DMS 273 (cell line): Measurements from ENCODE around the gene PEF1.

Experiments
- DNase-seq: peaks from one replicate; lab custom pipeline; 2025; ENCODE audit not compliant: unreplicated experiment; lab: John Stamatoyannopoulos, UW

The PEF1 gene

GRCh38 chr1:31644560-31645273 lies at the start of gene PEF1:
Gene PEF1, minus strand, starts transcription at chr1:31644876. Its CDS starts 12 bp downstream, at chr1:31644864.
- DNase-seq: peak; percentile 100

DNA sequence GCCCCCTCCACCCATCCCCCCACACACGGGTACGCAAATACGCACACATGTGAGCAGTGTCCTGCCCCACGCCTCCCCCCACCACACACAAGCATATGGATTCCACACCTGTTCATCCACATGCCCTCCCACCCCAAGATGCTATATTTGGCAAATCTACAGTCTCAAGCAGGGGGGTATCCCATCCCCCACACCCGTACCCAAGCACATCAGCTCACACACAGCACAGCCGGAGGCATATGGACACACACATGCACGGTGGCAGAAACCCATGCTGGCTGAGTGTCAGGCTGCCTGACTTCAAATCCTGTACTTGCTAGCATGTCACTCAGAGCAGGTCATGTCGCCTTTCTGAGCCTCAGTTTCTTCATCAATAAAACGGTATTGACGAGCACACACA lies 48.6 kb upstream of the PEF1 start:
- DNase-seq: peak; percentile 71

DNA sequence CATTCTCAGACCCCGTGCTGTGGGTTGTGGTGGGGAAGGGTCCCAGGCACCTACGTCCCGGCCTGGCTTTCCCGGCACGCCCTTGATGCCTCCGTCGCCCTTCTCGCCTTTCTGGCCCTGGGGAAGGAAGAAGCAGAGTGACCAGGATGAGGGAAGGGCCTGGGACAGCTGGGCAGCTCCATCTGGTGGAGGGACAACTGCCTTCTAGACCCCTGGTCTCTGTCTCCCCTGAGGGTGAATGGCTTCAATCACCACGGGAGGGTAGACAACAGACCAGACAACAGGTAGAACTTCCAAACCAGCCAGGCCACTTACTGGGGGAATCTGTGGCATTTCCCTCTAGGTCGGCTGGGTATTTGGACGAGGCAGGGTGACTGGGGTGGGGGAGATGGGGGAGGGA lies 47.3 kb upstream of the PEF1 start:
- DNase-seq: no peak

- no peak for DNase-seq
These were observed 46.8 kb upstream of the PEF1 start for GRCh38 chr1:31691446-31691845.

DNA sequence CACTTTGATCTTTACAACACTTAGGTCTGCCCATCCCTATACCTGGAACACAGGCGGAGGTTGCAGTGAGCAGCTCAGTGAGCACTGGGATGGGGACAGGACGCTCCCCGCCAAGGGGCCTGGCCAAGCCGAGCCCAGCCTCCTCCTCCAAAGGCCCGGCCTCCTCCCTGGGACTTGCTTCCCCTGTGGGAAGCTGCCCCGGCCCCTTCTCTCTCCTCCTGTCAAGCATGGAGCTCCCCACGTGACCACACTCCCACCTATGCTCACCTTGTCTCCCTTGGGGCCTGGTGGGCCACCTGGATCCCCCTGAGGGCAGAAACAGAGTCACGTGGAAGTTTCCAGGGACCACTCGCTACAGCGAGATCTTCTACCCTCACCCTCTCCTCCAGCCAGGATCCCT lies 46.2 kb upstream of the PEF1 start:
- no peak for DNase-seq

GRCh38 chr1:31689854-31690253 lies 45.2 kb upstream of the PEF1 start:
- no peak for DNase-seq

- peak; percentile 40 for DNase-seq
These were observed 44.7 kb upstream of the PEF1 start for GRCh38 chr1:31689379-31689778.

- DNase-seq: no peak
These were observed 43.7 kb upstream of the PEF1 start for GRCh38 chr1:31688233-31688918.

DNA sequence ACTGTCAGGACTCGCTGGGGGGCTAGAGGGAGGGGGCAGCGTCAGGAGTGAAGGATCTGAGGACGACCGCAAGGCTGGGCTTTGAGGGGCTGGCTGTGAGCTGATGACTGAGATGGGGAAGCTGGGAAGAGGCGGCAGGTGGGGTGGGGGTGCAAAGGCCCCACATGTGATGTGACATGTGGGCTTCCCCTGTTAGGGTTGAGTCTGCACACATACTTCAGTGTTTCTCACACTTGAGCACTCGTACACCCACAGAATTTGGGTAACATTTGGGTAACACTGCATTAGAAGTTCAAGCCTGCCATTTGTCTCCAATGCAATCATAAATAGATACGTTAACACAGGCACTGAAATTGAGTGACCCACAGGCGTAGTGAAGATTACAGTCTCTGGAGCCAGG lies 42.9 kb upstream of the PEF1 start:
- no peak for DNase-seq

DNA sequence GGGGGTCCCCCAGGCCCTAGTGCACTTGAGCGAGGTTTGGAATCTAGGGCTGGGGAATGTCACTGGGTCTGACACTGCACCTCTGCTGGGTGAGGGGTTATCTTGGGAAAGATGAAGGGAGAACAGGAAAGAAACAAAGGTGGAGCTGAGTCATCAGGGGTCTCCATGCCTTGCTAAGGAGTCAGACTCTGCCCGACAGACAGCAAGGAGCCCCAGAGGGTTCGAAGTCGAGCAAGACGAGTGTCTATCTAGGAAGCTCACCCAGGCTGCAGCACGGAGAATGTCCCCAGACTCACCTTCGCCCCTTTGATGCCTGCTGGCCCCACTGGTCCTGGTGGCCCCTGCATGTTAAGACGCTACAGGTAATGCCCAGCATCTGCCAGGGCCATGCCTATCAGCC lies 41.1 kb upstream of the PEF1 start:
- DNase-seq: no peak

- DNase-seq: peak; percentile 37
These were observed 39.3 kb upstream of the PEF1 start for GRCh38 chr1:31683997-31684396.

- peak; percentile 41 for DNase-seq
These were observed 36.7 kb upstream of the PEF1 start for GRCh38 chr1:31681415-31681814.

DNA sequence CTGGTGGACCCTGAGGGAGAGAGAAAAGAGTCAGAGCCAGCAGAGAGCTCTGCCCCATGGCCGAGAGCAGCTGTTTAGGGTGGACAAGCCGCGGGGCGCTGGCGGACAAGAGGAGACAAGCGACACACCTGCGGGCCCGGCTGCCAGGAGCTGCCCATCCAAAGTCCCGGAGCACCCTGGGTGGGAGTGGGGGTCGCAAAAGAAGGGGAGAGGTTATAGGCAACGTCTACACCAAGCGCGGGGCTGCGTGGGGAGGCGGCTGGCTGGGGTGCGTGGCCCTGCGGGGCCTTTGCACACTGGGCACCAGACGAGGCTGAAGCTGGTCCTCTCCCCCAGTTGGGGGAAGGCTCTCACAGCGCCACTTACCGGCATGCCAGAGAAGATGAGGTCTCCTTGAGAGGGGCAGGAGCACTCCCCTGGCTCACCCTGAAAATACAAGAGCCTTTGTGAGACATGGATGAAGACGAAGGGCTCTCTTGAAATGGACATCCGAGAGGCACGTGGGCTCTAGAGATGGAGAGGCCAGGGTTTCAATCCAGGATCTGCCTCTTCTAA lies 35.1 kb upstream of the PEF1 start:
- no peak for DNase-seq

GRCh38 chr1:31679091-31679490 lies 34.4 kb upstream of the PEF1 start:
- DNase-seq: no peak

- DNase-seq: no peak
These were observed 34.0 kb upstream of the PEF1 start for GRCh38 chr1:31678681-31679080.

GRCh38 chr1:31677949-31678348 lies 33.3 kb upstream of the PEF1 start:
- DNase-seq: no peak

DNA sequence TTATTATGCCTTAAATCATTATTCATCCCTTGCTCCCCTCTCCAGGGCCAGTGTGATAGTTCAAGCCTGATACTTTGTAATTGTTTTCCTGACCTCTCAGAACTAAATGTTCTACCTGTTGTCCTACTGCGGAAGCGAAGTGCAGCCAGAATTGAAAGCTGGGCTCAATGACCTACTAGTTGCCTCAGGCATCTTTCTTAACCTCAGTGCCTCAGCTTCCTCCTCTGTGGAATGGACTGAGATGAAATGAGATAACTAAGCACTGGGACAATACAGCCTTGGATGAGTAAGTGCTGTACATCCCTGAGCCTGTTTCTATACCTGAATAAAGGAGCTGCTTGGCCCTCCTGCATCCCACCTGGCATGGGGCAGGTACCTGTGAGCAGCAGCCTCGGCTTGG lies 32.7 kb upstream of the PEF1 start:
- DNase-seq: no peak

GRCh38 chr1:31675756-31676155 lies 31.1 kb upstream of the PEF1 start:
- DNase-seq: no peak

- no peak for DNase-seq
These were observed 30.5 kb upstream of the PEF1 start for GRCh38 chr1:31675161-31675560.

- DNase-seq: peak; percentile 92
These were observed 29.9 kb upstream of the PEF1 start for GRCh38 chr1:31674626-31675025.

DNA sequence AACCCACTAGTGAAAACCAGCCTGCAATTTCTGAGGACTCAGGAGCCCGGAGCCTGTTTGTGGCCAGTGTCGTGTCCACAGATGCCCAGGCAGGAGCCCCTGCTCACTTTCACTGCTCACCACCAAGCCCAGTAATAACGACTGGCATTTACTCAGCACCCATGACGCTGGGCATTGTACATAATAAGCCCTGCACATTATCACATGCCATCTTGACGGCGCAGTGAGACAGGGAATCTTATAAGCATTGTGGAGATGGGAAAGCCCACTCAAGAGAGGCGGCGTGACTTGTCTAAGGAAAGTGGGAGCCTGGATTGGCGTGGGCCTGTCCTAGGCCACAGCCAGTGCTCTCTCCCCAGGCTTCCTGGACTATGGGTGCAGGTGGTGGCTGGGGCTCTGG lies 28.8 kb upstream of the PEF1 start:
- no peak for DNase-seq

GRCh38 chr1:31672986-31673385 lies 28.3 kb upstream of the PEF1 start:
- DNase-seq: peak; percentile 98
